NK-92 treated with Interleukin-12 subunit alpha and Interleukin-12 subunit beta, amount 100 ng/mL, for 24 hours (cell line): ENCODE results near the gene R3HDM2.

Experiments used
- DNase-seq: peaks from one replicate; lab custom pipeline; 2025; lab: John Stamatoyannopoulos, UW

The R3HDM2 gene

GRCh38 chr12:57467212-57467874 lies 36.5 kb upstream of the R3HDM2 start:
- no peak for DNase-seq

GRCh38 chr12:57465747-57466505 lies 35.1 kb upstream of the R3HDM2 start:
- no peak for DNase-seq

GRCh38 chr12:57465030-57465746 lies 34.3 kb upstream of the R3HDM2 start:
- no peak for DNase-seq

- DNase-seq: no peak
These were observed 33.7 kb upstream of the R3HDM2 start for GRCh38 chr12:57464569-57464968.

- DNase-seq: no peak
These were observed 32.0 kb upstream of the R3HDM2 start for GRCh38 chr12:57462912-57463253.

- DNase-seq: peak; percentile 71
These were observed 31.5 kb upstream of the R3HDM2 start for GRCh38 chr12:57462251-57462911.

GRCh38 chr12:57461917-57462250 lies 31.0 kb upstream of the R3HDM2 start:
- no peak for DNase-seq

- DNase-seq: peak; percentile 36
These were observed 30.6 kb upstream of the R3HDM2 start for GRCh38 chr12:57461276-57461916.

GRCh38 chr12:57460841-57461275 lies 30.0 kb upstream of the R3HDM2 start:
- DNase-seq: no peak

- DNase-seq: no peak
These were observed 29.6 kb upstream of the R3HDM2 start for GRCh38 chr12:57460468-57460784.

- DNase-seq: no peak
These were observed 29.1 kb upstream of the R3HDM2 start, which contains the start of gene GLI1 for GRCh38 chr12:57459750-57460467. TSS of gene GLI1 (plus strand) at chr12:57459785. CDS start at chr12:57463692, 3,907 bp downstream.

GRCh38 chr12:57459055-57459749 lies 28.4 kb upstream of the R3HDM2 start:
- DNase-seq: peak; percentile 90

GRCh38 chr12:57458665-57459054 lies 27.8 kb upstream of the R3HDM2 start:
- DNase-seq: no peak

GRCh38 chr12:57456737-57457490 lies 26.1 kb upstream of the R3HDM2 start:
- DNase-seq: no peak

- peak; percentile 64 for DNase-seq
These were observed 25.4 kb upstream of the R3HDM2 start for GRCh38 chr12:57456145-57456700.

- peak; percentile 53 for DNase-seq
These were observed 24.7 kb upstream of the R3HDM2 start for GRCh38 chr12:57455374-57456144.

GRCh38 chr12:57454566-57455373 lies 23.9 kb upstream of the R3HDM2 start, which contains the start of gene INHBE:
TSS of gene INHBE (plus strand) at chr12:57455307. CDS start at chr12:57455537, 230 bp downstream.
- peak; percentile 81 for DNase-seq

GRCh38 chr12:57454213-57454565 lies 23.3 kb upstream of the R3HDM2 start:
- DNase-seq: no peak
